ENCODE measurements around the gene DDOST. TPM values are rescaled to one million over a fixed set of nuclear protein-coding genes. Genes with fewer than 3 reads are reported as not detected.

Gene DDOST
- total RNA-seq, 4 donors from 2014 or later, result 70.3 to 157 (median 105) TPM

GRCh38 chr1:20708057-20708456 lies 46.9 kb upstream of the DDOST start:
- no peaks in the 10 kb centered on the region for H3K4me1 ChIP-seq
- intact Hi-C loops (cut with DNase I; ENCODE audit: low total_unique reads) (no loop called here), in situ Hi-C loops (cut with MboI; ENCODE audit: low pct_ligation_motif_present in 1 of 4, low pct_unique_long_range_greater_than_20kb in 1 of 4, low sequenced_read_pairs in 3 of 4) (no loop called here)
- H3K27me3 ChIP-seq, result no peaks in the 10 kb centered on the region
- 76% methylated on average over 5 of the region's 6 CpGs; no CpG with 5 or more reads in 1 of the 2 donors for WGBS, 2 donors (ENCODE audit: low coverage in 1 of 2)
- TF ChIP-seq EP300 (IDR thresholded peaks at IDR 0.05; ENCODE audit: low read depth) (no peak), POLR2A (IDR thresholded peaks at IDR 0.05) (no peak), POLR2AphosphoS5 (IDR thresholded peaks at IDR 0.05) (no peak), CTCF (IDR thresholded peaks at IDR 0.05) (no peak)
- H3K9me3 ChIP-seq, result no peaks in the 10 kb centered on the region
- no peak overlapping the region for H3K4me3 ChIP-seq
- no peak for DNase-seq
- H3K36me3 ChIP-seq, result no peaks in the 10 kb centered on the region
- H3K27ac ChIP-seq, result no peak overlapping the region

- intact Hi-C loops (cut with DNase I; ENCODE audit: low total_unique reads) (loop anchor here (2.0 kb wide), 1 partner anchor 22 kb away; no protein-coding TSS in a partner anchor), in situ Hi-C loops (cut with MboI; ENCODE audit: low pct_ligation_motif_present in 1 of 4, low pct_unique_long_range_greater_than_20kb in 1 of 4, low sequenced_read_pairs in 3 of 4) (no loop called here)
- no peaks in the 10 kb centered on the region for H3K9me3 ChIP-seq
- no peak overlapping the region for H3K27ac ChIP-seq
- TF ChIP-seq EP300 (IDR thresholded peaks at IDR 0.05; ENCODE audit: low read depth) (no peak), CTCF (IDR thresholded peaks at IDR 0.05) (no peak), POLR2A (IDR thresholded peaks at IDR 0.05) (no peak), POLR2AphosphoS5 (IDR thresholded peaks at IDR 0.05) (no peak)
- H3K4me3 ChIP-seq, result no peak overlapping the region
- WGBS, 2 donors (ENCODE audit: low coverage in 1 of 2), result 52 to 54% methylated on average over 2 to 5 of the region's 5 CpGs
- no peaks in the 10 kb centered on the region for H3K27me3 ChIP-seq
- H3K4me1 ChIP-seq, result no peaks in the 10 kb centered on the region
- H3K36me3 ChIP-seq, result no peaks in the 10 kb centered on the region
- DNase-seq, result no peak
These were observed 45.7 kb upstream of the DDOST start for GRCh38 chr1:20706841-20707240.

- no peaks in the 10 kb centered on the region for H3K36me3 ChIP-seq
- no peak overlapping the region for H3K27ac ChIP-seq
- TF ChIP-seq CTCF (IDR thresholded peaks at IDR 0.05), result no peak
- TF ChIP-seq POLR2AphosphoS5 (IDR thresholded peaks at IDR 0.05), result no peak
- TF ChIP-seq POLR2A (IDR thresholded peaks at IDR 0.05), result no peak
- no peak for TF ChIP-seq EP300 (IDR thresholded peaks at IDR 0.05; ENCODE audit: low read depth)
- no peaks in the 10 kb centered on the region for H3K27me3 ChIP-seq
- 87% methylated on average over 15 of the region's 15 CpGs; no CpG with 5 or more reads in 1 of the 2 donors for WGBS, 2 donors (ENCODE audit: low coverage in 1 of 2)
- no peak for DNase-seq
- in situ Hi-C loops (cut with MboI; ENCODE audit: low pct_ligation_motif_present in 1 of 4, low pct_unique_long_range_greater_than_20kb in 1 of 4, low sequenced_read_pairs in 3 of 4) (no loop called here), intact Hi-C loops (cut with DNase I; ENCODE audit: low total_unique reads) (no loop called here)
- no peaks in the 10 kb centered on the region for H3K9me3 ChIP-seq
- H3K4me1 ChIP-seq, result no peaks in the 10 kb centered on the region
- no peak overlapping the region for H3K4me3 ChIP-seq
These were observed 44.1 kb upstream of the DDOST start for GRCh38 chr1:20705203-20705755.

DNA sequence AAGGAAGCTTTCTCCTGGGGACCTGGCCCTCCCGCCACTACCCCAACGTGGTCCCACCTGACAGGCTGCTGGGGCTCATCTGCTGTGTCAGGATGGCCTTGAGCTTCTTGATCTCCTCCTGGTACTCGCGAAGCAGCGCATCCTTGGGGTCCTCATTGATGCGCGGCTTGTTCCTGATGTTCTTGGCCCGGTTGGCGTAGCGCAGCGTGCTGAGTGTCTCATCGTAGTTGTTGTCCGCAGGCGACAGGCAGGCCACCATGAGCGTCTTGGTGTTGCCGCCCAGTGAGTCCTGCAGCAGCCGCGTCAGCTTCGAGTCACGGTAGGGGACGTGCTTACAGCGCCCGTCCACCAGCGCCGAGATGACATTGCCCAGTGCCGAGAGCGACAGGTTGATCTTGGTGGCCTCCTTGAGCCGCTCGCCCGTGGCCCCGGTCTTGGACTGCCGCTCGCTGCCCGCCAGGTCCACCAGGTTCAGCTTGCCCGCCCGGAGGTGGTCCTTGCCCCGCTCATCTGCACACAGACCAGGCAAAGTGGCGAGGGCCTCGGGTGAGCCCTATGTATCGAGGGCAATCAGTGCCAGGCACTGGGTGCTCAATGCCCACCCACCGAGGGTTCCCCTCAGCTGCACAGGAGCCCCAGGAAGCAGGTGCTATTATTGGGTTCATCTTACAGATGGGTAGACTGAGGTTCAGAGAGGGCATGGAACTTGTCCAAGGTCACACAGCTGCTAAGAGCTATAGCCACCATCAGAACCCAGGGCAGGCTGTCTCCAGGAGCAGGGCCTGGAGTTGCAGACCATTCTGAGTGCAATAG lies 43.4 kb upstream of the DDOST start:
- Histone ChIP-seq H3K9me3 (no peaks in the 10 kb centered on the region), H3K27me3 (no peaks in the 10 kb centered on the region), H3K4me3 (no peak overlapping the region), H3K36me3 (no peaks in the 10 kb centered on the region), H3K4me1 (no peaks in the 10 kb centered on the region), H3K27ac (no peak overlapping the region)
- in situ Hi-C loops (cut with MboI; ENCODE audit: low pct_ligation_motif_present in 1 of 4, low pct_unique_long_range_greater_than_20kb in 1 of 4, low sequenced_read_pairs in 3 of 4) (no loop called here), intact Hi-C loops (cut with DNase I; ENCODE audit: low total_unique reads) (no loop called here)
- TF ChIP-seq CTCF (IDR thresholded peaks at IDR 0.05), result no peak
- no peak for TF ChIP-seq POLR2AphosphoS5 (IDR thresholded peaks at IDR 0.05)
- no peak for DNase-seq
- 93% methylated on average over 40 of the region's 41 CpGs; no CpG with 5 or more reads in 1 of the 2 donors for WGBS, 2 donors (ENCODE audit: low coverage in 1 of 2)

Measured in transverse colon (tissue), 4 donors.